WTC11 (cell line): Measurements from ENCODE around the gene GAREM2. TPM values are rescaled to one million over a fixed set of nuclear protein-coding genes. Genes with fewer than 3 reads are reported as not detected.

ENCODE experiments used
- ATAC-seq: fragments of 200-7000 bp; cut with Tn5 transposase; 2 replicates; pipeline ENCODE4 v1.10.0; 2021; ENCODE audit warnings: mild to moderate bottlenecking, moderate library complexity
- CTCF ChIA-PET: fragments of 300-600 bp; sonication (Branson Sonifier 250); formaldehyde crosslinking; loops from one replicate; lab custom pipeline; 2021; ENCODE audit warnings: antibody characterized with exemption; lab: Charles Lee
- POLR2A ChIA-PET: fragments of 350-600 bp; sonication (Branson Sonifier 250); formaldehyde crosslinking; loops from one replicate; lab custom pipeline; 2021; ENCODE audit warnings: antibody characterized with exemption; lab: Charles Lee
- DNase-seq: peaks from one replicate; pipeline ENCODE4 v3.0.0; 2021; ENCODE audit warnings: low spot score
- H3K27ac Mint-ChIP-seq: 2 replicates; pipeline ENCODE4 v1.8.0; 2021; ENCODE audit warnings: mixed read lengths
- H3K27me3 Mint-ChIP-seq: 2 replicates; pipeline ENCODE4 v1.8.0; 2021; ENCODE audit warnings: low read depth, mild to moderate bottlenecking, moderate library complexity, mixed read lengths
- H3K36me3 Mint-ChIP-seq: 2 replicates; pipeline ENCODE4 v1.8.0; 2021; ENCODE audit warnings: mixed read lengths
- H3K4me1 Mint-ChIP-seq: 2 replicates; pipeline ENCODE4 v1.8.0; 2022; ENCODE audit warnings: mixed read lengths
- H3K4me3 Mint-ChIP-seq: 2 replicates; pipeline ENCODE4 v1.8.0; 2021; ENCODE audit warnings: mild to moderate bottlenecking, moderate library complexity, mixed read lengths
- H3K9me3 Mint-ChIP-seq: 2 replicates; pipeline ENCODE4 v1.8.0; 2021; ENCODE audit warnings: mixed read lengths
- AFF4 ChIP-seq: sonication (generic); formaldehyde crosslinking; IDR thresholded peaks from 2 replicates; pipeline ENCODE4 v1.8.1; 2023; ENCODE audit warnings: mild to moderate bottlenecking, missing genetic modification reagents, borderline replicate concordance
- E2F5 ChIP-seq: sonication (generic); formaldehyde crosslinking; IDR thresholded peaks from 2 replicates; pipeline ENCODE4 v1.8.1; 2022; ENCODE audit warnings: mild to moderate bottlenecking, moderate library complexity, missing genetic modification reagents
- ERG ChIP-seq: fragments of 250-450 bp; sonication (Bioruptor Pico); IDR thresholded peaks from 2 replicates; pipeline ENCODE4 v1.8.0; 2021; ENCODE audit warnings: mild to moderate bottlenecking
- FOXK1 ChIP-seq: sonication (generic); formaldehyde crosslinking; IDR thresholded peaks from 2 replicates; pipeline ENCODE4 v1.8.0; 2022; ENCODE audit warnings: mild to moderate bottlenecking, moderate library complexity, missing genetic modification reagents
- GABPB1 ChIP-seq: sonication (generic); formaldehyde crosslinking; IDR thresholded peaks from 2 replicates; pipeline ENCODE4 v1.8.1; 2023; ENCODE audit warnings: mild to moderate bottlenecking, missing genetic modification reagents
- GRHL2 ChIP-seq: fragments of 250-450 bp; sonication (Bioruptor Pico); IDR thresholded peaks from 2 replicates; pipeline ENCODE4 v1.8.0; 2022; ENCODE audit warnings: mild to moderate bottlenecking, moderate library complexity; ENCODE audit not compliant: insufficient replicate concordance, severe bottlenecking
- IRF2 ChIP-seq: sonication (generic); formaldehyde crosslinking; IDR thresholded peaks from 2 replicates; pipeline ENCODE4 v1.8.0; 2022; ENCODE audit warnings: low read depth, missing genetic modification reagents, borderline replicate concordance
- JUN ChIP-seq: sonication (generic); formaldehyde crosslinking; IDR thresholded peaks from 2 replicates; pipeline ENCODE4 v1.8.0; 2023; ENCODE audit warnings: mild to moderate bottlenecking, missing genetic modification reagents
- KAT7 ChIP-seq: sonication (generic); formaldehyde crosslinking; IDR thresholded peaks from 2 replicates; pipeline ENCODE4 v1.8.1; 2023; ENCODE audit warnings: missing genetic modification reagents, mild to moderate bottlenecking, borderline replicate concordance
- NFATC4 ChIP-seq: fragments of 250-450 bp; sonication (Bioruptor Pico); IDR thresholded peaks from 2 replicates; pipeline ENCODE4 v1.9.0; 2021; ENCODE audit warnings: mild to moderate bottlenecking
- NFE2L1 ChIP-seq: sonication (generic); formaldehyde crosslinking; IDR thresholded peaks from 2 replicates; pipeline ENCODE4 v1.8.1; 2023; ENCODE audit warnings: missing genetic modification reagents
- NFYB ChIP-seq: sonication (generic); formaldehyde crosslinking; conservative IDR thresholded peaks from 2 replicates; pipeline ENCODE4 v1.8.0; 2022; ENCODE audit warnings: low read depth, missing genetic modification reagents
- SMAD4 ChIP-seq: sonication (generic); formaldehyde crosslinking; IDR thresholded peaks from 2 replicates; pipeline ENCODE4 v1.8.0; 2022; ENCODE audit warnings: mild to moderate bottlenecking, missing genetic modification reagents
- TCF7 ChIP-seq: sonication (generic); formaldehyde crosslinking; IDR thresholded peaks from 2 replicates; pipeline ENCODE4 v1.8.0; 2022; ENCODE audit warnings: mild to moderate bottlenecking, low read depth, missing genetic modification reagents, moderate library complexity
- USF1 ChIP-seq: sonication (generic); formaldehyde crosslinking; IDR thresholded peaks from 2 replicates; pipeline ENCODE4 v1.8.0; 2022; ENCODE audit warnings: mild to moderate bottlenecking, missing genetic modification reagents
- ZNF219 ChIP-seq: sonication (generic); formaldehyde crosslinking; IDR thresholded peaks from 2 replicates; pipeline ENCODE4 v1.8.0; 2023; ENCODE audit warnings: missing genetic modification reagents, mild to moderate bottlenecking, borderline replicate concordance
- ZNF263 ChIP-seq: sonication (generic); formaldehyde crosslinking; IDR thresholded peaks from 2 replicates; pipeline ENCODE4 v1.8.1; 2022; ENCODE audit warnings: low read depth, mild to moderate bottlenecking, moderate library complexity, missing genetic modification reagents
- ZNF416 ChIP-seq: fragments of 250-450 bp; sonication (Bioruptor Pico); IDR thresholded peaks from 2 replicates; pipeline ENCODE4 v1.9.0; 2021; ENCODE audit warnings: mild to moderate bottlenecking, inconsistent platforms
- total RNA-seq: library from RNA; stranded (reverse); gene quantifications from 3 replicates; pipeline ENCODE4 v1.2.3, GENCODE V29; 2021
- TF ChIP-seq, protein P1 (sequence below): fragments of 200-600 bp; IDR thresholded peaks from 2 replicates; pipeline ENCODE4 v1.8.0; 2022; ENCODE audit warnings: antibody characterized with exemption
- TF ChIP-seq, protein P2 (sequence below): sonication (generic); formaldehyde crosslinking; IDR thresholded peaks from 2 replicates; pipeline ENCODE4 v1.8.0; 2022; ENCODE audit warnings: mild to moderate bottlenecking, missing genetic modification reagents
- TF ChIP-seq, protein P3 (sequence below): fragments of 250-450 bp; sonication (Bioruptor Pico); conservative IDR thresholded peaks from 2 replicates; pipeline ENCODE4 v1.9.0; 2021; ENCODE audit warnings: mild to moderate bottlenecking
- TF ChIP-seq, protein P4 (sequence below): sonication (generic); formaldehyde crosslinking; IDR thresholded peaks from 2 replicates; pipeline ENCODE4 v1.8.1; 2023; ENCODE audit warnings: mild to moderate bottlenecking, missing genetic modification reagents, moderate library complexity
- TF ChIP-seq, protein P5 (sequence below): sonication (generic); formaldehyde crosslinking; IDR thresholded peaks from 2 replicates; pipeline ENCODE4 v1.8.1; 2023; ENCODE audit warnings: mild to moderate bottlenecking, moderate library complexity, missing genetic modification reagents

GAREM2 gene
- total RNA-seq, 1 experiment from 2014 or later, result 17.4 TPM

GRCh38 chr2:26139269-26140183, 33.4 kb upstream of the GAREM2 start:
- H3K27me3 Mint-ChIP-seq, result no peaks in the 10 kb centered on the region
- no peak for DNase-seq
- H3K9me3 Mint-ChIP-seq, result no peaks in the 10 kb centered on the region
- no peak overlapping the region for H3K4me3 Mint-ChIP-seq
- H3K4me1 Mint-ChIP-seq, result peaks cover 24% of the 10 kb centered on the region
- ChIA-PET CTCF (interaction anchor here (0.8 to 1.4 kb wide), 2 partner anchors 51 to 148 kb away, joined by 4 to 5 read pairs; no protein-coding TSS in a partner anchor), POLR2A (no interaction called here)
- H3K36me3 Mint-ChIP-seq, result peaks cover 14% of the 10 kb centered on the region
- peak overlapping the region; percentile 70 for H3K27ac Mint-ChIP-seq
- ATAC-seq, result peak; percentile 38
- TF ChIP-seq JUN (CRISPR knock-in tag), result no peak
- TF ChIP-seq KAT7 (CRISPR knock-in tag), result no peak
- TF ChIP-seq TCF7 (CRISPR knock-in tag), result no peak
- TF ChIP-seq, protein P1, sequence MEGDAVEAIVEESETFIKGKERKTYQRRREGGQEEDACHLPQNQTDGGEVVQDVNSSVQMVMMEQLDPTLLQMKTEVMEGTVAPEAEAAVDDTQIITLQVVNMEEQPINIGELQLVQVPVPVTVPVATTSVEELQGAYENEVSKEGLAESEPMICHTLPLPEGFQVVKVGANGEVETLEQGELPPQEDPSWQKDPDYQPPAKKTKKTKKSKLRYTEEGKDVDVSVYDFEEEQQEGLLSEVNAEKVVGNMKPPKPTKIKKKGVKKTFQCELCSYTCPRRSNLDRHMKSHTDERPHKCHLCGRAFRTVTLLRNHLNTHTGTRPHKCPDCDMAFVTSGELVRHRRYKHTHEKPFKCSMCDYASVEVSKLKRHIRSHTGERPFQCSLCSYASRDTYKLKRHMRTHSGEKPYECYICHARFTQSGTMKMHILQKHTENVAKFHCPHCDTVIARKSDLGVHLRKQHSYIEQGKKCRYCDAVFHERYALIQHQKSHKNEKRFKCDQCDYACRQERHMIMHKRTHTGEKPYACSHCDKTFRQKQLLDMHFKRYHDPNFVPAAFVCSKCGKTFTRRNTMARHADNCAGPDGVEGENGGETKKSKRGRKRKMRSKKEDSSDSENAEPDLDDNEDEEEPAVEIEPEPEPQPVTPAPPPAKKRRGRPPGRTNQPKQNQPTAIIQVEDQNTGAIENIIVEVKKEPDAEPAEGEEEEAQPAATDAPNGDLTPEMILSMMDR, result no peak
- TF ChIP-seq ERG, result peak; percentile 81
- TF ChIP-seq, protein P2, sequence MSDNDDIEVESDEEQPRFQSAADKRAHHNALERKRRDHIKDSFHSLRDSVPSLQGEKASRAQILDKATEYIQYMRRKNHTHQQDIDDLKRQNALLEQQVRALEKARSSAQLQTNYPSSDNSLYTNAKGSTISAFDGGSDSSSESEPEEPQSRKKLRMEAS (CRISPR knock-in tag), result no peak
- TF ChIP-seq, protein P3, sequence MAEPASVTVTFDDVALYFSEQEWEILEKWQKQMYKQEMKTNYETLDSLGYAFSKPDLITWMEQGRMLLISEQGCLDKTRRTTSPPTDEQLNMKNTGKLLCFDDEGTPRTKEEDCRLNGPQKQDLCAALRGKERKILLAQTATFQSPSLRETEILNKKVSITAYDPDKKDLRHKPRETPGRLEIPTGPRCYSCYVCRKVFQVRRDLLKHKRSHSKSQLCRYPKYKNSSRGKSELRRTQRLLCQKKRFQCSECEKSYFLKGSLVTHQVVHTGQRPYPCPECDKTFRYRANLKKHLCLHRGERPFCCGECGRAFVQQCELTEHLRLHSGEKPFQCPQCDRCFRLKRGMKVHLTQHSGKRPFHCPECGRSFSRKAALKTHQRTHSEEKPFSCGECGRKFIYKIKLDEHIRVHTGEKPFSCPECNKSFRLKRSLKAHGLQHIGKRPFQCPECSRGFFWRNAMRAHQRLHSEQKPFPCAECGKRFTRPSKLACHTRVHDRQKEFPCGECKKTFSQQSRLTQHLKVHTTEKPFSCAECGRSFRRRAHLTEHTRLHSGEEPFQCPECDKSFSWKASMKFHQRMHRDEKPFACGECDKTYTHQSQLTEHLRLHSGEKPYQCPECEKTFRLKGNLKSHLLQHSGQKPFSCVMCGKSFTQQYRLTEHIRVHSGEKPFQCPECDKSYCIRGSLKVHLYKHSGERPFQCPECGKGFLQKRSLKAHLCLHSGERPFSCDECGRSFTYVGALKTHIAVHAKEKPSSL (CRISPR knock-in tag), result no peak
- TF ChIP-seq NFYB (CRISPR knock-in tag), result no peak
- no peak for TF ChIP-seq SMAD4
- TF ChIP-seq AFF4 (CRISPR knock-in tag), result no peak
- TF ChIP-seq E2F5, result no peak
- no peak for TF ChIP-seq USF1
- TF ChIP-seq IRF2 (CRISPR knock-in tag), result no peak
- TF ChIP-seq GRHL2, result no peak
- TF ChIP-seq ZNF219 (CRISPR knock-in tag), result no peak
- TF ChIP-seq ZNF416 (CRISPR knock-in tag), result 0 out of 2 replicates have a peak, but pooled peaks have one; percentile 50
- no peak for TF ChIP-seq FOXK1 (CRISPR knock-in tag)
- TF ChIP-seq, protein P4, sequence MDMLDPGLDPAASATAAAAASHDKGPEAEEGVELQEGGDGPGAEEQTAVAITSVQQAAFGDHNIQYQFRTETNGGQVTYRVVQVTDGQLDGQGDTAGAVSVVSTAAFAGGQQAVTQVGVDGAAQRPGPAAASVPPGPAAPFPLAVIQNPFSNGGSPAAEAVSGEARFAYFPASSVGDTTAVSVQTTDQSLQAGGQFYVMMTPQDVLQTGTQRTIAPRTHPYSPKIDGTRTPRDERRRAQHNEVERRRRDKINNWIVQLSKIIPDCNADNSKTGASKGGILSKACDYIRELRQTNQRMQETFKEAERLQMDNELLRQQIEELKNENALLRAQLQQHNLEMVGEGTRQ (CRISPR knock-in tag), result no peak
- TF ChIP-seq, protein P5, sequence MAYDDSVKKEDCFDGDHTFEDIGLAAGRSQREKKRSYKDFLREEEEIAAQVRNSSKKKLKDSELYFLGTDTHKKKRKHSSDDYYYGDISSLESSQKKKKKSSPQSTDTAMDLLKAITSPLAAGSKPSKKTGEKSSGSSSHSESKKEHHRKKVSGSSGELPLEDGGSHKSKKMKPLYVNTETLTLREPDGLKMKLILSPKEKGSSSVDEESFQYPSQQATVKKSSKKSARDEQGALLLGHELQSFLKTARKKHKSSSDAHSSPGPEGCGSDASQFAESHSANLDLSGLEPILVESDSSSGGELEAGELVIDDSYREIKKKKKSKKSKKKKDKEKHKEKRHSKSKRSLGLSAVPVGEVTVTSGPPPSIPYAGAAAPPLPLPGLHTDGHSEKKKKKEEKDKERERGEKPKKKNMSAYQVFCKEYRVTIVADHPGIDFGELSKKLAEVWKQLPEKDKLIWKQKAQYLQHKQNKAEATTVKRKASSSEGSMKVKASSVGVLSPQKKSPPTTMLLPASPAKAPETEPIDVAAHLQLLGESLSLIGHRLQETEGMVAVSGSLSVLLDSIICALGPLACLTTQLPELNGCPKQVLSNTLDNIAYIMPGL, result no peak
- TF ChIP-seq ZNF263 (CRISPR knock-in tag), result no peak
- no peak for TF ChIP-seq NFE2L1
- TF ChIP-seq NFATC4, result peak; percentile 77; the same call in 1 of the 2 replicates
- no peak for TF ChIP-seq GABPB1
